Nephron progenitor cell (in vitro differentiated cells): ENCODE results near the gene USP49.

Experiments
- DNase-seq: peaks from one replicate; pipeline ENCODE4 v3.0.0; 2021
- H3K27ac Mint-ChIP-seq: 2 replicates; pipeline ENCODE4 v1.8.0; 2021; ENCODE audit warnings: mild to moderate bottlenecking, moderate library complexity, mixed read lengths
- H3K27me3 Mint-ChIP-seq: 2 replicates; pipeline ENCODE4 v1.8.0; 2021; ENCODE audit warnings: mild to moderate bottlenecking, low read depth, mixed read lengths; ENCODE audit not compliant: poor library complexity
- H3K36me3 Mint-ChIP-seq: 2 replicates; pipeline ENCODE4 v1.8.0; 2021; ENCODE audit warnings: low read depth, mixed read lengths
- H3K4me1 Mint-ChIP-seq: 2 replicates; pipeline ENCODE4 v1.8.0; 2021; ENCODE audit warnings: mixed read lengths
- H3K4me3 Mint-ChIP-seq: 2 replicates; pipeline ENCODE4 v1.8.0; 2021; ENCODE audit warnings: mild to moderate bottlenecking, moderate library complexity, mixed read lengths
- H3K9me3 Mint-ChIP-seq: 2 replicates; pipeline ENCODE4 v1.8.0; 2021; ENCODE audit warnings: mild to moderate bottlenecking, moderate library complexity, mixed read lengths
- CTCF ChIP-seq: fragments of 200-600 bp; sonication (generic); IDR thresholded peaks from 2 replicates; pipeline ENCODE4 v1.5.0; 2021; ENCODE audit warnings: antibody characterized with exemption

The USP49 gene

GRCh38 chr6:41777551-41778285, 117.5 kb downstream of the USP49 start:
- H3K9me3 Mint-ChIP-seq, result no peaks in the 10 kb centered on the region
- H3K27ac Mint-ChIP-seq, result no peak overlapping the region
- peaks cover 7% of the 10 kb centered on the region for H3K36me3 Mint-ChIP-seq
- no peak for TF ChIP-seq CTCF
- peaks cover 24% of the 10 kb centered on the region for H3K27me3 Mint-ChIP-seq
- peaks cover 25% of the 10 kb centered on the region for H3K4me1 Mint-ChIP-seq
- no peak for DNase-seq
- H3K4me3 Mint-ChIP-seq, result peak overlapping the region; percentile 95

- Mint-ChIP-seq H3K36me3 (peaks cover 18% of the 10 kb centered on the region), H3K4me1 (peaks cover 14% of the 10 kb centered on the region), H3K27me3 (peaks cover 11% of the 10 kb centered on the region), H3K27ac (no peak overlapping the region), H3K9me3 (no peaks in the 10 kb centered on the region), H3K4me3 (no peak overlapping the region)
- no peak for DNase-seq
- no peak for TF ChIP-seq CTCF
Measured at GRCh38 chr6:41775293-41775882, 119.8 kb downstream of the USP49 start.

- peaks cover 24% of the 10 kb centered on the region for H3K36me3 Mint-ChIP-seq
- H3K27me3 Mint-ChIP-seq, result peaks cover 11% of the 10 kb centered on the region
- H3K4me3 Mint-ChIP-seq, result no peak overlapping the region
- H3K9me3 Mint-ChIP-seq, result no peaks in the 10 kb centered on the region
- DNase-seq, result no peak
- H3K4me1 Mint-ChIP-seq, result peaks cover 14% of the 10 kb centered on the region
- TF ChIP-seq CTCF, result no peak
- no peak overlapping the region for H3K27ac Mint-ChIP-seq
Measured at GRCh38 chr6:41774841-41775240, 120.3 kb downstream of the USP49 start.

GRCh38 chr6:41771058-41771983, 123.9 kb downstream of the USP49 start:
- peaks cover 30% of the 10 kb centered on the region for H3K4me1 Mint-ChIP-seq
- no peak overlapping the region for H3K4me3 Mint-ChIP-seq
- TF ChIP-seq CTCF, result no peak
- peaks cover 8% of the 10 kb centered on the region for H3K27me3 Mint-ChIP-seq
- no peak for DNase-seq
- no peaks in the 10 kb centered on the region for H3K9me3 Mint-ChIP-seq
- H3K36me3 Mint-ChIP-seq, result peaks cover 24% of the 10 kb centered on the region
- H3K27ac Mint-ChIP-seq, result no peak overlapping the region

GRCh38 chr6:41770381-41771057, 124.7 kb downstream of the USP49 start:
- Mint-ChIP-seq H3K4me1 (peaks cover 34% of the 10 kb centered on the region), H3K4me3 (no peak overlapping the region), H3K27me3 (peaks cover 13% of the 10 kb centered on the region), H3K9me3 (no peaks in the 10 kb centered on the region), H3K27ac (no peak overlapping the region), H3K36me3 (peaks cover 24% of the 10 kb centered on the region)
- no peak for TF ChIP-seq CTCF
- DNase-seq, result no peak
